HepG2 (cell line): ENCODE measurements around the gene USP34. TPM values are rescaled to one million over a fixed set of nuclear protein-coding genes. Genes with fewer than 3 reads are reported as not detected.

Source experiments
- ATM ChIP-seq: fragments of 450-650 bp; IDR thresholded peaks from 2 replicates; pipeline ENCODE4 v1.7.1; 2017; ENCODE audit warnings: mild to moderate bottlenecking, borderline replicate concordance
- FOXA3 ChIP-seq: IDR thresholded peaks from 2 replicates; pipeline ENCODE4 v1.6.1; 2016; ENCODE audit warnings: missing genetic modification reagents, missing compliant biosample characterization
- GABPA ChIP-seq, 2 experiments: IDR thresholded peaks; 2 replicates each; pipeline ENCODE4 v1.6.1; 2011 to 2016; ENCODE audit warnings: low read depth in 2 of 2, low read length in 1 of 2, missing biosample characterization in 1 of 2, missing genetic modification characterization in 1 of 2
- GTF2F1 ChIP-seq: fragments of 150-350 bp; IDR thresholded peaks from 2 replicates; pipeline ENCODE4 v1.6.1; 2014; ENCODE audit warnings: low read length
- KLF9 ChIP-seq: IDR thresholded peaks from 2 replicates; pipeline ENCODE4 v1.6.1; 2016; ENCODE audit warnings: low read depth
- MBD4 ChIP-seq: IDR thresholded peaks from 2 replicates; pipeline ENCODE4 v1.6.1; 2012; ENCODE audit warnings: low read length, inconsistent platforms, borderline replicate concordance
- MXD4 ChIP-seq: IDR thresholded peaks from 2 replicates; pipeline ENCODE4 v1.6.1; 2016; ENCODE audit warnings: mild to moderate bottlenecking, missing biosample characterization, missing genetic modification reagents
- NCOA5 ChIP-seq: sonication (generic); formaldehyde crosslinking; IDR thresholded peaks from 2 replicates; pipeline ENCODE4 v1.4.0; 2020; ENCODE audit warnings: missing genetic modification reagents
- NFE2L1 ChIP-seq: sonication (generic); formaldehyde crosslinking; IDR thresholded peaks from 2 replicates; pipeline ENCODE4 v1.4.0; 2020; ENCODE audit warnings: missing genetic modification reagents, mild to moderate bottlenecking, borderline replicate concordance
- NR1H2 ChIP-seq: sonication (generic); formaldehyde crosslinking; IDR thresholded peaks from 2 replicates; pipeline ENCODE4 v1.8.1; 2022; ENCODE audit warnings: low read depth, missing genetic modification reagents, borderline replicate concordance
- NR2F2 ChIP-seq: IDR thresholded peaks from 2 replicates; pipeline ENCODE4 v1.6.1; 2012; ENCODE audit warnings: low read depth, inconsistent platforms, borderline replicate concordance
- NR2F6 ChIP-seq, 2 experiments: IDR thresholded peaks; 2 replicates each; pipeline ENCODE4 v1.6.1; 2016; ENCODE audit warnings: antibody characterized with exemption in 1 of 2, mild to moderate bottlenecking in 1 of 2
- POLR2A ChIP-seq, 2 experiments: IDR thresholded peaks; 2 replicates each; pipeline ENCODE4 v1.6.1; 2011; ENCODE audit warnings: low read depth in 2 of 2, low read length in 2 of 2, mild to moderate bottlenecking in 1 of 2, moderate library complexity in 1 of 2; ENCODE audit not compliant: insufficient read depth in 1 of 2
- RBAK ChIP-seq: sonication (generic); formaldehyde crosslinking; IDR thresholded peaks from 2 replicates; pipeline ENCODE4 v1.5.1; 2020; ENCODE audit warnings: mild to moderate bottlenecking, missing genetic modification reagents
- RBM39 ChIP-seq: fragments of 200-400 bp; formaldehyde crosslinking; IDR thresholded peaks from one replicate; pipeline ENCODE4 v1.6.1; 2018; ENCODE audit warnings: antibody characterized with exemption, mild to moderate bottlenecking, low read depth, low read length; ENCODE audit not compliant: poor library complexity, severe bottlenecking
- RXRB ChIP-seq: IDR thresholded peaks from 2 replicates; pipeline ENCODE4 v1.6.1; 2016; ENCODE audit warnings: borderline replicate concordance, missing genetic modification reagents, missing compliant biosample characterization
- TRIM24 ChIP-seq: sonication (generic); formaldehyde crosslinking; IDR thresholded peaks from 2 replicates; pipeline ENCODE4 v1.8.0; 2022; ENCODE audit warnings: mild to moderate bottlenecking, missing genetic modification reagents
- TSC22D2 ChIP-seq: sonication (generic); formaldehyde crosslinking; IDR thresholded peaks from 2 replicates; pipeline ENCODE4 v1.5.1; 2020; ENCODE audit warnings: missing genetic modification reagents, mild to moderate bottlenecking, borderline replicate concordance
- ZBTB42 ChIP-seq: sonication (generic); formaldehyde crosslinking; IDR thresholded peaks from 2 replicates; pipeline ENCODE4 v1.5.0; 2020; ENCODE audit warnings: mild to moderate bottlenecking, missing genetic modification reagents
- ZNF234 ChIP-seq: sonication (generic); formaldehyde crosslinking; conservative IDR thresholded peaks from 2 replicates; pipeline ENCODE4 v1.5.1; 2020; ENCODE audit warnings: mild to moderate bottlenecking, missing genetic modification reagents
- ZNF253 ChIP-seq: sonication (generic); formaldehyde crosslinking; IDR thresholded peaks from 2 replicates; pipeline ENCODE4 v1.8.0; 2022; ENCODE audit warnings: mild to moderate bottlenecking, missing genetic modification reagents, borderline replicate concordance
- ZNF350 ChIP-seq: sonication (generic); formaldehyde crosslinking; IDR thresholded peaks from 2 replicates; pipeline ENCODE4 v1.4.0; 2020; ENCODE audit warnings: mild to moderate bottlenecking, low read depth, missing genetic modification reagents, borderline replicate concordance
- ZNF460 ChIP-seq: sonication (generic); formaldehyde crosslinking; IDR thresholded peaks from 2 replicates; pipeline ENCODE4 v1.5.1; 2020; ENCODE audit warnings: missing genetic modification reagents, mild to moderate bottlenecking, borderline replicate concordance
- ZNF589 ChIP-seq: sonication (generic); formaldehyde crosslinking; conservative IDR thresholded peaks from 2 replicates; pipeline ENCODE4 v1.8.0; 2022; ENCODE audit warnings: mild to moderate bottlenecking, moderate library complexity, missing genetic modification reagents
- ZNF879 ChIP-seq: sonication (generic); formaldehyde crosslinking; IDR thresholded peaks from 2 replicates; pipeline ENCODE4 v1.8.1; 2023; ENCODE audit warnings: missing genetic modification reagents
- ZSCAN29 ChIP-seq: sonication (generic); formaldehyde crosslinking; conservative IDR thresholded peaks from 2 replicates; pipeline ENCODE4 v1.4.0; 2020; ENCODE audit warnings: mild to moderate bottlenecking, missing genetic modification reagents
- ZSCAN31 ChIP-seq: sonication (generic); formaldehyde crosslinking; IDR thresholded peaks from 2 replicates; pipeline ENCODE4 v1.5.0; 2020; ENCODE audit warnings: low read depth, mild to moderate bottlenecking, missing genetic modification reagents
- polyA plus RNA-seq, 8 experiments: library from polyadenylated mRNA; depleted of rRNA in 3 of 8; stranded (reverse) in 7 of 8; unstranded in 1 of 8; fragments of >200 nt; fragmentation: Illumina TruSeq in 4 of 8; extraction: Trizol in 4 of 8; gene quantifications; 2 replicates each; pipeline versions ENCODE4 v1.2.1 to v1.2.3, GENCODE V29; 2011 to 2016; ENCODE audit warnings: low read depth in 4 of 8, missing spikeins in 1 of 8, mixed read lengths in 1 of 8; ENCODE audit not compliant: insufficient read depth in 1 of 8
- total RNA-seq, 5 experiments: library from RNA; depleted of rRNA; stranded (reverse); fragments of >200 nt; fragmentation: Illumina TruSeq; extraction: Trizol; gene quantifications; 2 replicates each; pipeline ENCODE4 v1.2.3, GENCODE V29; 2016; ENCODE audit warnings: low read depth in 1 of 5
- TF ChIP-seq, protein P1 (sequence below): sonication (generic); formaldehyde crosslinking; IDR thresholded peaks from 2 replicates; pipeline ENCODE4 v1.9.0; 2022; ENCODE audit warnings: low read depth, missing genetic modification reagents
- TF ChIP-seq, protein P2 (sequence below): sonication (generic); formaldehyde crosslinking; IDR thresholded peaks from 2 replicates; pipeline ENCODE4 v1.8.0; 2022; ENCODE audit warnings: missing genetic modification reagents, mild to moderate bottlenecking, borderline replicate concordance

The USP34 gene
- total and polyA plus RNA-seq, 2 of the 13 experiments (the other 11 are each of a cell fraction or from before 2014, with no cell fraction given): 99.2 to 100 TPM

DNA sequence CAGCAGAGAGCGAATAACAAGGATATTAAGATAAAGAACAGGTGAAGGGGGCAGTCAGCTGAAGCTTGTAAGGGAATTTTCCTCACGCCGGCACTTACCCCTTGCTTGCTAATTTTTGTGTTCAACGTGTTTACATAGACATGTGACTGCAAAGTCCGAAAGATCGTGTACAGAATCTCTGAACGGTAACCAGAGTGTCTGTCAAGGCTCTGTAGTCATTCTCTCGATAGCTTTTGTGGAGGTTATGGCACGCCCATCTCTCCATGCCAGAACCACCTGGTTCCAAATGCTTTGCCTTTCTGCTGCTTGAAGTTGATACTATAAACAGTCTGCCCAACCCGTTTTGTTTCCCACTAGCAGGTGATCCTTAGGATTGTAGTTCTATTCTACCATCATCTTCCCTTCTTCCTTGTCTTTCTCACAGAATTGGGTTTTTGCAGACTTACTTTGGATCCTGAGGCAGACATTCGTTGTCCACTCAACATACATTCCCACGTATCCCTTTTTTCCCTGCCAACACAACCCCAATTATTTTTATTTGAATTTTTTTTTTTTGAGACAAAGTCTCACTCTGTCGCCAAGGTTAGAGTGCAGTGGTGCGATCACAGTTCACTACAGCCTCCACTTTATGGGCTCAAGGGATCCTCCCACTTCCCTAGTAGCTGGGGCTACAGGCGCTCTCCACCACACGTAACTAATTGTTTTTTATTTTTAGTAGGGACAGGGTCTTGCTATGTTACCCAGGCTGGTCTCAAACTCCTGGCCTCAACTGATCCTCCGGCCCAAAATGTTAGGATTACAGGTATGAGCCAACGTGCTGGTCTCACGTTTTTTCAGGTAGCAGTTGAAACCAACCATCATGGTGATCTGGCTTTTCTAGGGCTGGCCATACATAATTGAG, 1.3 kb upstream of the USP34 start (continued):
- TF ChIP-seq KLF9: peak; percentile 95
- peak; percentile 89; the same call in 1 of the 2 replicates for TF ChIP-seq ZNF460 (CRISPR knock-in tag)
- no peak for TF ChIP-seq NR2F6 (IDR thresholded peaks at IDR 0.05)
- no peak for TF ChIP-seq NR2F6 (CRISPR knock-in tag; IDR thresholded peaks at IDR 0.05)
- TF ChIP-seq, protein P1, sequence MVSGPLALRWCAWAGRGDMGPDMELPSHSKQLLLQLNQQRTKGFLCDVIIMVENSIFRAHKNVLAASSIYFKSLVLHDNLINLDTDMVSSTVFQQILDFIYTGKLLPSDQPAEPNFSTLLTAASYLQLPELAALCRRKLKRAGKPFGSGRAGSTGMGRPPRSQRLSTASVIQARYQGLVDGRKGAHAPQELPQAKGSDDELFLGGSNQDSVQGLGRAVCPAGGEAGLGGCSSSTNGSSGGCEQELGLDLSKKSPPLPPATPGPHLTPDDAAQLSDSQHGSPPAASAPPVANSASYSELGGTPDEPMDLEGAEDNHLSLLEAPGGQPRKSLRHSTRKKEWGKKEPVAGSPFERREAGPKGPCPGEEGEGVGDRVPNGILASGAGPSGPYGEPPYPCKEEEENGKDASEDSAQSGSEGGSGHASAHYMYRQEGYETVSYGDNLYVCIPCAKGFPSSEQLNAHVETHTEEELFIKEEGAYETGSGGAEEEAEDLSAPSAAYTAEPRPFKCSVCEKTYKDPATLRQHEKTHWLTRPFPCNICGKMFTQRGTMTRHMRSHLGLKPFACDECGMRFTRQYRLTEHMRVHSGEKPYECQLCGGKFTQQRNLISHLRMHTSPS (CRISPR knock-in tag): no peak
- no peak for TF ChIP-seq NR1H2 (CRISPR knock-in tag)
- TF ChIP-seq GABPA (IDR thresholded peaks at IDR 0.05; ENCODE audit: low read depth, low read length): no peak
- no peak for TF ChIP-seq GABPA (CRISPR knock-in tag; IDR thresholded peaks at IDR 0.05; ENCODE audit: low read depth)
- TF ChIP-seq ZBTB42 (CRISPR knock-in tag): no peak
- no peak for TF ChIP-seq ZNF589 (CRISPR knock-in tag)
- peak; percentile 84 for TF ChIP-seq FOXA3 (CRISPR knock-in tag)
- TF ChIP-seq TSC22D2 (CRISPR knock-in tag): no peak; the same call in 1 of the 2 replicates
- 0 out of 2 replicates have a peak, but pooled peaks have one; percentile 44 for TF ChIP-seq ZNF253 (CRISPR knock-in tag)
- TF ChIP-seq NR2F2: no peak
- TF ChIP-seq ATM: no peak
- TF ChIP-seq POLR2A (IDR thresholded peaks at IDR 0.05; ENCODE audit: insufficient read depth in 1 of 2, low read depth in 2 of 2, low read length in 2 of 2): peak; percentile 49 to 90; a peak in 3 of 4 replicates
- no peak for TF ChIP-seq ZNF350 (CRISPR knock-in tag)
- no peak for TF ChIP-seq GTF2F1
- TF ChIP-seq ZSCAN29 (CRISPR knock-in tag): no peak
- TF ChIP-seq, protein P2, sequence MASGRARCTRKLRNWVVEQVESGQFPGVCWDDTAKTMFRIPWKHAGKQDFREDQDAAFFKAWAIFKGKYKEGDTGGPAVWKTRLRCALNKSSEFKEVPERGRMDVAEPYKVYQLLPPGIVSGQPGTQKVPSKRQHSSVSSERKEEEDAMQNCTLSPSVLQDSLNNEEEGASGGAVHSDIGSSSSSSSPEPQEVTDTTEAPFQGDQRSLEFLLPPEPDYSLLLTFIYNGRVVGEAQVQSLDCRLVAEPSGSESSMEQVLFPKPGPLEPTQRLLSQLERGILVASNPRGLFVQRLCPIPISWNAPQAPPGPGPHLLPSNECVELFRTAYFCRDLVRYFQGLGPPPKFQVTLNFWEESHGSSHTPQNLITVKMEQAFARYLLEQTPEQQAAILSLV: no peak
- no peak for TF ChIP-seq RBAK (CRISPR knock-in tag)
- TF ChIP-seq RXRB (CRISPR knock-in tag): peak; percentile 16; the same call in 1 of the 2 replicates
- TF ChIP-seq ZNF234: no peak
- no peak for TF ChIP-seq MBD4
- TF ChIP-seq NFE2L1: no peak
- TF ChIP-seq ZSCAN31: no peak; the same call in 1 of the 2 replicates
- TF ChIP-seq RBM39: no peak
- peak; percentile 67 for TF ChIP-seq MXD4 (CRISPR knock-in tag)
- no peak for TF ChIP-seq TRIM24 (CRISPR knock-in tag)
- TF ChIP-seq NCOA5 (CRISPR knock-in tag): no peak
- no peak for TF ChIP-seq ZNF879
